Endothelial cell of umbilical vein (primary cell): ENCODE results near the gene FPR1. TPM values are rescaled to one million over a fixed set of nuclear protein-coding genes. Genes with fewer than 3 reads are reported as not detected.

Experiments used
- BruUV-seq: library from RNA; stranded (reverse); fragments of 400-500 nt; replicated peaks from 2 replicates; lab custom pipeline; 2021; lab: Mats Ljungman, UMichigan
- CTCF ChIA-PET: fragments of 300-600, 350-600 bp; sonication (Branson Sonifier 250); formaldehyde crosslinking; loops from one replicate; lab custom pipeline; 2021; ENCODE audit warnings: antibody characterized with exemption, inconsistent platforms; lab: Charles Lee
- POLR2A ChIA-PET: fragments of 300-600, 350-600 bp; sonication (Branson Sonifier 250); formaldehyde crosslinking; loops from one replicate; lab custom pipeline; 2021; ENCODE audit warnings: antibody characterized with exemption, inconsistent platforms; lab: Charles Lee
- DNase-seq: peaks from one replicate; pipeline ENCODE4 v3.0.0-alpha.2; 2011; ENCODE audit warnings: low read depth, low spot score
- FAIRE-seq: peaks from 2 replicates; lab custom pipeline; 2011; peaks lifted over from hg19 to GRCh38; lab: Jason Lieb, UNC
- H2AFZ ChIP-seq: 2 replicates; pipeline ENCODE4 v1.6.0; 2012; ENCODE audit warnings: low read depth, low read length, control low read depth, inconsistent platforms
- H3K27ac ChIP-seq: 2 replicates; pipeline ENCODE4 v1.5.1; 2011; ENCODE audit warnings: low read depth, mild to moderate bottlenecking, control low read depth, low read length, moderate library complexity; ENCODE audit not compliant: insufficient read depth
- H3K27me3 ChIP-seq, 2 experiments: 2 replicates each; pipeline versions ENCODE4 v1.6.0 to v1.6.1; 2011; ENCODE audit warnings: low read length in 2 of 2, mixed read lengths in 1 of 2; ENCODE audit not compliant: control insufficient read depth in 2 of 2, insufficient read depth in 2 of 2
- H3K36me3 ChIP-seq, 2 experiments: 2 replicates in 1 of 2; 3 replicates in 1 of 2; pipeline ENCODE4 v1.5.1; 2011; ENCODE audit warnings: low read length in 2 of 2, mild to moderate bottlenecking in 1 of 2, moderate library complexity in 1 of 2; ENCODE audit not compliant: control insufficient read depth in 2 of 2, insufficient read depth in 2 of 2; ENCODE audit errors: extremely low read depth in 1 of 2
- H3K4me1 ChIP-seq: 3 replicates; pipeline ENCODE4 v1.5.1; 2011; ENCODE audit warnings: mild to moderate bottlenecking, low read length; ENCODE audit not compliant: control insufficient read depth, insufficient read depth; ENCODE audit errors: extremely low read depth
- H3K4me2 ChIP-seq: 2 replicates; pipeline ENCODE4 v1.6.1; 2011; ENCODE audit warnings: low read length, control low read depth, mixed read lengths; ENCODE audit not compliant: insufficient read depth
- H3K4me3 ChIP-seq, 3 experiments: fragments of 200-600 bp in 1 of 3; sonication (generic), shearing (Covaris generic) in 1 of 3; replicated peaks in 1 of 3; 2 replicates each; pipeline ENCODE4 v1.5.1; 2011 to 2016; ENCODE audit warnings: control low read depth in 3 of 3, low read length in 3 of 3, mild to moderate bottlenecking in 2 of 3, inconsistent platforms in 1 of 3, low read depth in 1 of 3, moderate library complexity in 1 of 3; ENCODE audit not compliant: insufficient read depth in 1 of 3
- H3K79me2 ChIP-seq: 2 replicates; pipeline ENCODE4 v1.6.0; 2012; ENCODE audit warnings: low read length, inconsistent platforms; ENCODE audit not compliant: control insufficient read depth, insufficient read depth
- H3K9ac ChIP-seq: replicated peaks from 2 replicates; pipeline ENCODE3; 2011; ENCODE audit warnings: low read length, control low read depth; ENCODE audit not compliant: insufficient read depth; ENCODE audit errors: extremely low read depth
- H3K9me1 ChIP-seq: replicated peaks from 3 replicates; pipeline ENCODE4 v1.6.0; 2011; ENCODE audit warnings: mild to moderate bottlenecking, low read length; ENCODE audit not compliant: control insufficient read depth, insufficient read depth; ENCODE audit errors: extremely low read depth
- H3K9me3 ChIP-seq: replicated peaks from 2 replicates; pipeline ENCODE4 v1.5.1; 2012; ENCODE audit warnings: low read length, inconsistent platforms; ENCODE audit not compliant: control insufficient read depth, insufficient read depth
- H4K20me1 ChIP-seq: replicated peaks from 2 replicates; pipeline ENCODE3; 2011; ENCODE audit warnings: mild to moderate bottlenecking, low read length; ENCODE audit not compliant: control insufficient read depth, insufficient read depth; ENCODE audit errors: extremely low read depth
- EZH2 ChIP-seq: IDR thresholded peaks from 2 replicates; pipeline ENCODE4 v1.6.1; 2012; ENCODE audit warnings: borderline replicate concordance, low read depth, mild to moderate bottlenecking, moderate library complexity, low read length, inconsistent platforms; ENCODE audit not compliant: severe bottlenecking
- FOS ChIP-seq: IDR thresholded peaks from 2 replicates; pipeline ENCODE4 v1.6.1; 2011; ENCODE audit warnings: mild to moderate bottlenecking, low read length, moderate library complexity, borderline replicate concordance; ENCODE audit not compliant: insufficient read depth
- GATA2 ChIP-seq: IDR thresholded peaks from 2 replicates; pipeline ENCODE4 v1.7.0; 2011; ENCODE audit warnings: low read depth, mild to moderate bottlenecking, moderate library complexity, mixed read lengths, low read length; ENCODE audit not compliant: insufficient read length, insufficient read depth
- JUN ChIP-seq: IDR thresholded peaks from 2 replicates; pipeline ENCODE4 v1.6.1; 2011; ENCODE audit warnings: borderline replicate concordance, low read depth; ENCODE audit not compliant: insufficient read length, insufficient read depth
- MAX ChIP-seq: IDR thresholded peaks from 2 replicates; pipeline ENCODE4 v1.6.1; 2011; ENCODE audit not compliant: insufficient read depth, insufficient read length
- MYC ChIP-seq: IDR thresholded peaks from one replicate; pipeline ENCODE4 v1.6.1; 2011; ENCODE audit warnings: mild to moderate bottlenecking, low read depth, low read length
- POLR2A ChIP-seq: IDR thresholded peaks from 2 replicates; pipeline ENCODE4 v1.6.1; 2012; ENCODE audit warnings: low read depth, mild to moderate bottlenecking, control low read depth, low read length
- POLR2AphosphoS5 ChIP-seq: IDR thresholded peaks from 2 replicates; pipeline ENCODE4 v1.6.1; 2012; ENCODE audit warnings: low read depth, mild to moderate bottlenecking, control low read depth, low read length, moderate library complexity; ENCODE audit not compliant: insufficient read depth
- dilution Hi-C: fragments of 300-500 bp; cut with MboI; formaldehyde crosslinking; loops from one replicate; pipeline ENCODE4 v1.15.0; 2019; ENCODE audit warnings: low sequenced_read_pairs; ENCODE audit not compliant: extremely low pct_ligation_motif_present
- intact Hi-C: fragments of 100-400 bp; cut with micrococcal nuclease; formaldehyde crosslinking; loops from one replicate; pipeline ENCODE4 v1.10.0; 2022
- polyA plus RNA-seq, 4 experiments: library from polyadenylated mRNA; depleted of rRNA in 3 of 4; stranded (reverse) in 3 of 4; unstranded in 1 of 4; fragments of >200 nt; gene quantifications; 2 replicates each; pipeline versions ENCODE4 v1.2.1 to v1.2.3, GENCODE V29; 2011 to 2012; ENCODE audit warnings: missing spikeins in 1 of 4
- total RNA-seq: library from RNA; stranded (reverse); gene quantifications from 2 replicates; pipeline ENCODE4 v1.2.3, GENCODE V29; 2021
- TF ChIP-seq, protein P1 (sequence below), 2 donors: IDR thresholded peaks; 1 replicate in 1 of 2; 2 replicates in 1 of 2; pipeline ENCODE4 v1.5.1; 2011; ENCODE audit warnings: low read length in 2 of 2, mild to moderate bottlenecking in 2 of 2, moderate library complexity in 2 of 2, control low read depth in 1 of 2, inconsistent platforms in 1 of 2, low read depth in 1 of 2; ENCODE audit not compliant: insufficient read depth in 1 of 2; ENCODE audit errors: extremely low read depth in 1 of 2

Gene FPR1
- total and polyA plus RNA-seq, 2 donors (not counting 3 experiments of a cell fraction or from before 2014, with no cell fraction given): not detected

- Histone ChIP-seq H3K9me3 (no peaks in the 10 kb centered on the region), H3K9me1 (no peaks in the 10 kb centered on the region), H3K9ac (no peak overlapping the region), H3K4me2 (no peak overlapping the region), H3K79me2 (no peaks in the 10 kb centered on the region), H3K4me1 (no peaks in the 10 kb centered on the region), H3K36me3 (no peaks in the 10 kb centered on the region), H2AFZ (no peak overlapping the region), H3K27me3 (no peaks in the 10 kb centered on the region), H3K27ac (no peak overlapping the region), H4K20me1 (no peaks in the 10 kb centered on the region), H3K4me3 (no peak overlapping the region)
- ChIA-PET CTCF (interaction anchor here (1.1 to 1.4 kb wide), 2 partner anchors 51 to 65 kb away, joined by 3 read pairs; no protein-coding TSS in a partner anchor), POLR2A (no interaction called here)
- TF ChIP-seq, protein P1, sequence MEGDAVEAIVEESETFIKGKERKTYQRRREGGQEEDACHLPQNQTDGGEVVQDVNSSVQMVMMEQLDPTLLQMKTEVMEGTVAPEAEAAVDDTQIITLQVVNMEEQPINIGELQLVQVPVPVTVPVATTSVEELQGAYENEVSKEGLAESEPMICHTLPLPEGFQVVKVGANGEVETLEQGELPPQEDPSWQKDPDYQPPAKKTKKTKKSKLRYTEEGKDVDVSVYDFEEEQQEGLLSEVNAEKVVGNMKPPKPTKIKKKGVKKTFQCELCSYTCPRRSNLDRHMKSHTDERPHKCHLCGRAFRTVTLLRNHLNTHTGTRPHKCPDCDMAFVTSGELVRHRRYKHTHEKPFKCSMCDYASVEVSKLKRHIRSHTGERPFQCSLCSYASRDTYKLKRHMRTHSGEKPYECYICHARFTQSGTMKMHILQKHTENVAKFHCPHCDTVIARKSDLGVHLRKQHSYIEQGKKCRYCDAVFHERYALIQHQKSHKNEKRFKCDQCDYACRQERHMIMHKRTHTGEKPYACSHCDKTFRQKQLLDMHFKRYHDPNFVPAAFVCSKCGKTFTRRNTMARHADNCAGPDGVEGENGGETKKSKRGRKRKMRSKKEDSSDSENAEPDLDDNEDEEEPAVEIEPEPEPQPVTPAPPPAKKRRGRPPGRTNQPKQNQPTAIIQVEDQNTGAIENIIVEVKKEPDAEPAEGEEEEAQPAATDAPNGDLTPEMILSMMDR (IDR thresholded peaks at IDR 0.05; ENCODE audit: extremely low read depth in 1 of 2, insufficient read depth in 1 of 2, low read depth in 1 of 2, low read length in 2 of 2): peak; percentile 14 to 34
- TF ChIP-seq JUN: no peak
- intact Hi-C loops (no loop called here), dilution Hi-C loops (no loop called here)
- no TSS peak for BruUV-seq
- FAIRE-seq: no peak
- DNase-seq: no peak
Measured at GRCh38 chr19:51712461-51713081, 39.1 kb downstream of the FPR1 start.

GRCh38 chr19:51711702-51712101 lies 40.0 kb downstream of the FPR1 start:
- Histone ChIP-seq H3K4me2 (no peak overlapping the region), H3K27ac (no peak overlapping the region), H4K20me1 (no peaks in the 10 kb centered on the region), H2AFZ (no peak overlapping the region), H3K9ac (no peak overlapping the region), H3K9me3 (no peaks in the 10 kb centered on the region), H3K79me2 (no peaks in the 10 kb centered on the region), H3K27me3 (no peaks in the 10 kb centered on the region), H3K4me1 (no peaks in the 10 kb centered on the region), H3K4me3 (no peak overlapping the region), H3K9me1 (no peaks in the 10 kb centered on the region), H3K36me3 (peaks cover 1 to 2% of the 10 kb centered on the region in 2 experiments)
- BruUV-seq: no TSS peak
- no peak for TF ChIP-seq GATA2
- TF ChIP-seq MAX: no peak
- TF ChIP-seq FOS: no peak
- TF ChIP-seq POLR2AphosphoS5: no peak
- no peak for TF ChIP-seq MYC
- TF ChIP-seq POLR2A: no peak
- TF ChIP-seq, protein P1 (IDR thresholded peaks at IDR 0.05; ENCODE audit: extremely low read depth in 1 of 2, insufficient read depth in 1 of 2, low read depth in 1 of 2, low read length in 2 of 2): no peak
- no peak for TF ChIP-seq JUN
- no peak for TF ChIP-seq EZH2
- ChIA-PET POLR2A (no interaction called here), CTCF (interaction anchor here (1.1 to 1.4 kb wide), 3 partner anchors 9 to 66 kb away, joined by 3 to 4 read pairs (median 3); no protein-coding TSS in a partner anchor)
- intact Hi-C loops: loop anchor here (2.0 kb wide), 1 partner anchor 525 kb away; no protein-coding TSS in a partner anchor
- no peak for FAIRE-seq
- dilution Hi-C loops: no loop called here
- DNase-seq: no peak
